IPS-NIHi7 (cell line): ENCODE data around the gene COL9A3.

Source experiments
- DNase-seq: peaks from one replicate; pipeline ENCODE4 v3.0.0; 2012; ENCODE audit warnings: mixed read lengths; ENCODE audit errors: extremely low spot score

Gene COL9A3

DNA sequence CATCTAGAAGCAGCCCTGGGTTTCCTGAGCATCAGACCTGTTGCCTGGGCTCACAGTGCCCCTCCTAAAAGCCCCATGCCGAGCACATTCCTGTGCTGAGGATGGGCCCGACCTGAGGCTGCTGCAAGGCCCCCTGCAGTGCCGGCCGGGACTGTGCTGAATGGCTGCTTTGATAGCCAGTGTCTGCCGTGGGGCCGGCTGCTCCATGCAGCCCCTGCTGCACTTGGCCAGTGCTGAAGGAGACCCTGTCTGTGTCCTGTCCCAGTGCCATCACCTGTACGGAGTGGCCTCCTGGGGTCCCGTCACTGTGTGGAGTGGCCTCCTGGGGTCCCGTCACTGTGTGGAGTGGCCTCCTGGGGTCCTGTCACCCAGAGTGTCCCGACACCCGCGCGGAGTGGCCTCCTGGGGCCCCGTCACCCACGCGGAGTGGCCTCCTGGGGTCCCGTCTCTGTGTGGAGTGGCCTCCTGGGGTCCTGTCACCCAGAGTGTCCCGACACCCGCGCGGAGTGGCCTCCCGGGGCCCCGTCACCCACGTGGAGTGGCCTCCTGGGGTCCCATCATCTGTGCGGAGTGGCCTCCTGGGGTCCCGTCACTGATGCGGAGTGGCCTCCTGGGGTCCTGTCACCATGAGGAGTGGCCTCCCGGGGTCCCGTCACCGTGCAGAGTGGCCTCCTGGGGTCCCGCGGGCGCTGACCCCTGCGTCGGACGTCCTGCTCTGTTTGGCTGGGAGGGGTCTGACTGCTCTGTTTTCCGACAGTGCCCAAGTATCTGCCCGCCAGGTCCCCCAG is 7.0 kb downstream of the COL9A3 start:
- DNase-seq: peak; percentile 79

DNA sequence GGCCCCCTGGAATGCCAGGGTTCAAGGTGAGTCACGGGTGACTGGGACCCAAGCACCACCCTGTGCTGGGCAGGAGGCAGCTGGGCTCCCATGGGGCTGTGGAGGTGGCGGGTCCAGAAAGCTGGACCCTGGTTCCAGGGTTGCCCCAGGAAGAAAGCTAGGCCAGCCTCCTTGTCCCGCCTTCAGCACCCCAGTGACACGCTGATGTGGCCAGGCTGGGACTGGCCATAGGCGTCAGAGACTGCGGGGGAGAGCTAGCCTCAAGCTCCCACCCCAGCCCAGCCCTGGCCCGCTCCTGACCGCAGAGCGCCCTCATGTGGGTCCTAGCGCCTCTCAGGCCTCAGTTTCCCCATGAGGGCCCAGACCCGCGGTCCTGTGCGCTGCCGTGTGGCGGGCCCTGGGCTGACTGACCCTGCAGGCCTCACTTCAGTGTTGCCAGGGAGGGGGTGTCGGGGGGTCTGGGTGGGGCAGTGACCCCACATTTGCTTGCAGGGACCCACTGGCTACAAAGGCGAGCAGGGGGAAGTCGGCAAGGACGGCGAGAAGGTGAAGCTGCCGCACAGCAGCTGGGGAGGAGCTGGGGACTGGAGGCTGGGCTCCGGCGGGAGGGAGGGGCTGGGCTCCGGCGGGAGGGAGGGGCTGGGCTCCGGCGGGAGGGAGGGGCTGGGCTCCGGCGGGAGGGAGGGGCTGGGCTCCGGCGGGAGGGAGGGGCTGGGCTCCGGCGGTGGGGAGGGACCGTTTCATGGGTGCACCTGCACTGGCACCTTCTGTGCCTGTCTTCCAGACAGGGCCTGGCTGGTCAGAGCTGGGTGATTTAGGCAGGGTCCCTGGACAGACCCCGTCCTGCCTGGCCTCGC is 7.9 kb downstream of the COL9A3 start:
- DNase-seq: peak; percentile 83

DNA sequence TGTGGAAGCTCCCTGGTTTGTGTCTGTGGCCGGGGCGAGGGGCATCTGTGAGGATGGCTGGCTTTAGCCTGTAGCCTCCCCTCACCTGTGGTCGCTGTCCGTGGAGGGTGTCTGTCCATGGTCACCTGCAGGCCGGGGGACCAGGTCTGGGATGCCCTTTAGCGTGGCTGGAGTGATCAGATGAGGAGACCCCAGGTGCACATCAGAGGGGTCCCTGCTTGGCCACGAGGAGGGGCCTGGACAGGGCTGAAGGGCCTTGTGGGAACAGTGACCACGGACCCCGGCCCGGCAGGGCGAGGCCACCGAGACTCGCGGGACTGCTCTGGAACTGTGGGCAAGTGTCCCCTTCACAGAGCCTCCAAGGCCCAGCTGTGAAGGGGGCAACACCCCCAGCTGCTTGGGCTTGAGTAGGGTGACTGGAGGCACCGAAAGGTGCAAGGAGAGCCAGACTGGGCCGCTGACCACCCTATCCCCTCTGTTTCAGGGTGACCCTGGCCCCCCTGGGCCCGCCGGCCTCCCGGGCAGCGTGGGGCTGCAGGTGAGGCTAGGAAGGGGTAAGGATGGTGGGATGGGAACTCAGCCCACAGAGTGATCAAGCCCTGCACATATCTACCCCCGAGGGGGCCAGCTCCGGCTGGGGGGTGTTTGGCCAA is 8.6 kb downstream of the COL9A3 start:
- DNase-seq: no peak

DNA sequence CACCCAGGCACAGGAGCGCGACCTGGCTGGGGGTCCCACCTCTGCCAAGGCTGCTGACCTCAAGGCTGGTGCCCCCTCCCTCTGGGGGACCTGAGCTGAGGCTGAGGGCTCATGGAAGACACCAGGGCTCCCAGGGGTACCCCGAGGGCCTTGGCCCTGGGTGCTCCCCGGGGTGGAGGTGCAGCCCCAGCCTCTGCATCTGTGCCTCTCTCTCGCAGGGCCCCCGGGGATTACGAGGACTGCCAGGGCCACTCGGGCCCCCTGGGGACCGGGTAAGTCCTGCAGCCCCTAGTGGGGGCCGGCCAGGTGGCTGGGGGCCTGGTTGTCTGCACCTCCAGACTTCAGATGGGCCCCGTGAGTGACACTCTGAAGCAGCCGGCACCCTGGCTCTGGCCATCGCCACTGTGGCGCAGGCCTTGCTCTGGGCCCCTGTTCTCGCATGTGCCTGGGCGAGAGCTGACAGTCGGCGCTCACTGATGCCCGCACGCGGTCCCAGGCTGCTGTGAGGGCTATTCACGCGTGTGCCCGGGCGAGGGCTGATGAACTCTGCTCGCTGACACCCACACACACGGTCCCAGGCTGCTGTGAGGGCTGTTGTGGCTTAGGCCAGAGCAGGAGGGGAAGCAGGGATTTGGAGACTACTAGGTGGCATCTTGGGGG is 9.3 kb downstream of the COL9A3 start:
- DNase-seq: no peak

DNA sequence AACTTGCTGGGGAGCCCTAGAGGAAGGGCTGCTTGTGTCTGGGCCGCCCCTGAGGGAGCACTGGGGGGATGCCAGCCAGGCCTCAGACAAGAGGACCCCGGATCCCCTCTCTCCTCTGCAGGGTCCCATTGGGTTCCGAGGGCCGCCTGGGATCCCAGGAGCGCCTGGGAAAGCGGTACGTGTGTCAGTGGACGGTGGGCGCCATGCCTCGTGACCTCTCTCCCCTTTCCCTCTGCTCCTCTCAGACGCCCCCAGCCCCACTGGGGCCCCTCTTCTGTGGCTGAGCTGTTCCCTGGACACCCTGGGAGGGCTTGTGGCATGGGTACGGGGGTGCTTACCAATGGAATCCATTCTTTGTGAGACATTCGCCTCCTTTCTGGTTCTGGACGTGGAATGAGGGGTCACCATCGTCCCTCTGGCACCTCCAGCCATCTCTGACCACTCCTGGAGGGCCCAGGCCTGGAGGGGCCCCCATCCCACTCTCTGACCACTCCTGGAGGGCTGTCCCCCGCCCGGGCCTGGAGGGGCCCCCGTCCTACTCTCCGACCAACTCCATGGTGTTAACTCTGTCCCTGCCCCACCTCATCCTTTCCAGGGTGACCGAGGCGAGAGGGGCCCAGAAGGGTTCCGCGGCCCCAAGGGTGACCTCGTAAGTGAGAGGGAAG is 9.9 kb downstream of the COL9A3 start:
- no peak for DNase-seq

DNA sequence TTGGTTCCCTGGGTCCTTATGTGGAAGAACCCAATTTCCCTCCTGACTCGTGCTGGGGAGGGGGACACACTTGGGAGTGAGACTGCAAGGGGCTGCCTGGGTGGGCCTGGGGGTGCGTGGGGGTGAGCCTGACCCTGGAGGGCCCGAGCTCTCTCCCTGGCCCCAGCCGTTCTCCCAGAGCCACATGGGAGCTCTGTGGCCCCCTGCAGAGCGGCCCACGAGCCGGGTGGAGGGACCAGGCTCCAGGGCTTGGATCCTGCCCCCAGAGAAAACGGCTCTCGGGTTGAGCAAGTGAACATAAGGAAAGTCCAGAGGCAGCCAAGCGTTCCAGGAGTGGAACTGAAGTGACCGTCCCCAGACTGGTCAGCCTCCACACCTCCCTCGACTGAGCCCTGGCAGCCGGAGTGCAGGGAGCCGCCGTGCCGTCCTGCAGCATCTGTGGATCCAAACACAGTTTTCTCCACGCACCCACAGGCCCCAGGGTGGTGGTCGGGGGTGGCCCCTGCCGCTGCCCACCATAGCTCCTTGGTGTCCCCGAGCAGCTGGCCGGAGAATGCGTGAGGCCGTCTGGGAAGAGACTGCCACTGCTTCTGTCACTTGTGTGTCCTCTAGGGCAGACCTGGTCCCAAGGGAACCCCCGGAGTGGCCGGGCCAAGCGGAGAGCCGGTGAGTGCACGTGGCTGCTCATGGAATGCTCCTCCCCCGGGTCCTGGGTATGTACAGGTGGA is 10.6 kb downstream of the COL9A3 start:
- DNase-seq: no peak

DNA sequence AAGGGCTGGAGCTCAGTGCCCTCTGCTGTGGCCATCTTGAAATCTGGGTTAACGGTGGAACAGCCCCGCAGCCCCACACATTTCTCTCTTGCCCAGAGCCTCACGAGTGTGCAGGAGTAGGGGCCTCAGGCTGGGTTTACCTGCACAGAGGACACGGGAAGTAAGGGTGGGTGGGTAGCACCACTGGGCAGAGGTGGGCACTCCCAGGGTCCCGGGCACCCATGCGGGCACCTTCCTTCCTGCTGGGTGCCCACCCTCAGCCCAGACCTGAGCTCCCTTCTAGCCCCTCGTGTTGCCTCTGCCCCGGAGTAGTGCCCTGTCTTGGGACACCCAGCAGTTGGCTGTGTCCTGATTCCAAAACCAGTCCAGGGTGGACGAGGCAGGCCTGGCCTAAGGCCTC is 11.2 kb downstream of the COL9A3 start:
- no peak for DNase-seq

DNA sequence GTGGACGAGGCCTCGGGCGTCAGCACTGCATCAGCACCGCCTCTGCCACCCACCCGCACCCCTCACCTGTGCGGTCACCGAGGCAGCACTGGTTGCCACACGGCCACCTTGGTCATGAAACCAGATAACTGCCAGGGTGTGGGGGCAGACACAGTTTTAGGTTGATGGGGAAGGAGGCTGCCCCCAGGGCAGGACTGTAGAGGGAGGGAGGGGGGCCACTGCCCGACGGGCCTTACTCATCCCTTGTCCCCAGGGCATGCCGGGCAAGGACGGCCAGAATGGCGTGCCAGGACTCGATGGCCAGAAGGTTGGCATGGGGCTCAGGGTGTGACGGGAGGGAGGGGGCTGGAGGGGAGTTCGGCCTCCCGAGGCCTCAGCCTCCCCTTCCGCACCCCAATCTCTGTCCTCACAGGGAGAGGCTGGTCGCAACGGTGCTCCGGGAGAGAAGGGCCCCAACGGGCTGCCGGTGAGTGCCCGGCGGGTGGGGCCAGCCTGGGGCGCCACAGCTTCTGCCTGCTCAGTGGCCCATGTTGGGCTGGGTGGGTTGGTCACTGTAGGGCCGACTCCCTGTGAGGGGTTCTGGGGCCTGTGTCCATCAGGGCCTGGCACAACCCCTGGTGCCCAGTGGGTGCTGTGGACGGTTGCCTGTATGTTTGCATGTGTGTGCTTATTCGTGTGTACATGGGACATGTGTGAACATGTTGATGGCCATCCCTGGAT is 11.8 kb downstream of the COL9A3 start:
- no peak for DNase-seq

DNA sequence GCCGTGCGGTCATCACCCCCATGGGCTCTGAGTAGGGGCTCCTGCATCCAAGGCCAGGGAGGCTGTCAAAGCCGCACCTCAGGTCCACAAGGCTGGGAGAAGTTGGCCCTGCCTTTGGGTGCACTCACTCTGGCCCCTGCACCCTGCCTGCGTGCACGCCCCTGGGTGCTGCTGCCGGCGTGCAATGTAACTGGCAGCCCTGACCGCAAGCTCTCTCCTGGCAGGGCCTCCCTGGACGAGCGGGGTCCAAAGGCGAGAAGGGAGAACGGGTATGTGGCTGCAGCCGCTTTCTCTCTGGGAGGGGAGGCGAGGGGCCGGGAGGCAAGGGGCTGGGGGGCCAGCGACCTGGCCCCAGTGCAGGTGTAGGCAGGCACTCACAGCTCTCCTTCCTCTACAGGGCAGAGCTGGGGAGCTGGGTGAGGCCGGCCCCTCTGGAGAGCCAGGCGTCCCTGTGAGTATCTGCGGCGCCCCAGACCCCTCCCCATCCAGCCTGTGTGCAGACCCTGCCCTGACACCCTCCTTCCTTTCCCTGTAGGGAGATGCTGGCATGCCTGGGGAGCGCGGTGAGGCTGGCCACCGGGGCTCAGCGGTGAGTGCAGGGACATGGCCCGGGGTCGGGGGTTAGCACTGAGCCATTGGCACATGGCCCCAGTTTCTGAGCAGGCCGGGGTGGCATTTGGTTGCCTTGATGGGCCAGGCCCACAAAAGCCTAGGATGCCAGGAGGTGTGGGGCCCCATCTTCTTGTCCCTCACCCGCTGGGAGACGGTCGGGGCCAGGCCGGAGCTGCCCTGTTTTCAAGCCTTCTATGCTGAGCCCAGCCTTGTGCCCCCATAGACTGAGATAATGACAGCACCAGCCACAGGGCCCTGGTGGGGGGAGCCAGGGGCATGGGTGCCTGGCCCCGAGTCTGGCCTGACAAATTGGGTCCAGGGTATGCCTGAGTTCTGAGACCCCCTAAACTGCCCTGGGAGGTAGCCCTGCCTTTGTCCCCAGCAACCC is 12.7 kb downstream of the COL9A3 start:
- no peak for DNase-seq

DNA sequence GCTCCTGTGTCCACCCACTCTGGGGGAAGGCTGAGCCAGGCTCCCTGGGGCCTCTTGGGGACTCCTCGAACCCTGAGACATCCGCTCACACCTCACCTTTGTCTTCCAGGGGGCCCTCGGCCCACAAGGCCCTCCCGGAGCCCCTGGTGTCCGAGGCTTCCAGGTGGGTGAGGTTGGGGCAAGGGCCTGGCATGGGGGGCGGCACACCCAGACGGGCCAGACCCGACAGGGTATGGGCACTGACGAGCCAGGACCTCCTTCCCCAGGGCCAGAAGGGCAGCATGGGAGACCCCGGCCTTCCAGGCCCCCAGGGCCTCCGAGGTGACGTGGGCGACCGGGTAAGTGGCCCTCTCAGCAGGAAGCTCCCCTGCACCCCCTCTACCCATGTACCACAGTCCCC is 13.4 kb downstream of the COL9A3 start:
- DNase-seq: no peak

DNA sequence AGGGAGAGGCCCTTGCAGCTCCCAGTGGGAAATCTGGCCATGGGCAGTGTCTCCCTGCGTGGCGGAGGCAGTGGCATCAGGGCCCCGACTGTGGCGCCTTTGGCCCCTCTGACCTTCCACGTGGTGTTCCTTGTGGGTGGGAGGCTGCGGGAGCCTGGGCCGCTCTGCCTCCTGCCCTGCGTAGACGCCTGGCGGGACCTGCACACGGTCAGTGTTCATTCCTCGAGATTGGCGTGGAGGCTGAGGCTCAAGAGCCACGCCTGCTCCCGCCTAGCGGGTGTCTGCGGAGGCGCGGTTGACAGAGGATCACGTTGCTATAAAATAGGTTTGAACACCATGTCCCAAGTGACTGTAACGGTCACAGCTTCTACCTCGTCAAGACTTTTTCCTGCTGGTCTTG is 14.0 kb downstream of the COL9A3 start:
- no peak for DNase-seq

DNA sequence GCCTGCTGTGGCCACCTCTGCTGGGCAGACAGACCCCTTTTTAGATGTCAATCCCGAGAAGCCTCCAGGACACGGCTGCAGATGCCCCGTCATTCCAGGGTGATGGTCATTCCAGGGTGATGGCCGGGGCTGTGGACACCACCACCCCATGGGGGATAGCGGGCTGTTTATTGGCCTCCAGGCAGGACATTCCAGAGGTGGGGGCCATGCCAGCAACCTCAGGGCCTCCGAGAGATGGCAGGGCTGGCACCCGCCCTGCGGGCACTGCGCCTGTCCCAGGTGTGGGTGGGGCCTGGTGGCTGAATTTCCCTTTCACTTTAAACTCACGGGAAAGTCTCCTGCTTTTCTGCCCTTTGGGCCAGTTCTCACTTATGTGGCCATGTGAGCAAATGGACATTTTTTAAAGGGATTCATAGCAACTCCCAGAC is 14.5 kb downstream of the COL9A3 start:
- DNase-seq: no peak

DNA sequence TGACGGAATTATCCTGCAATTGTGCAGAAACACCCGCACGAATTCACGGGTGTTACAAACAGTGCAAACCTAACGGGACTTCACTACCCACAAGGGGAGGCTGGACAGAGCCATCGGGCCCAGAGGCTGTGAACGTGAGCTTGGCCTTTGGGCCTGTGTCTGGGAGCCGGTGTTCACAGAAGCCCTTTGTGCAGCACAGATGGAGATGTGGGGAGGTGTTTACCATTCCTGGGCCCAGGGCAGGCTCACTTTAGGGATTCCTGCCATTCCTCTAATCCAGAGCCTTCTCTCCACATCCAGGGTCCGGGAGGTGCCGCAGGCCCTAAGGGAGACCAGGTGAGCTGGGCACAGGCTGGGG is 15.0 kb downstream of the COL9A3 start:
- DNase-seq: no peak

DNA sequence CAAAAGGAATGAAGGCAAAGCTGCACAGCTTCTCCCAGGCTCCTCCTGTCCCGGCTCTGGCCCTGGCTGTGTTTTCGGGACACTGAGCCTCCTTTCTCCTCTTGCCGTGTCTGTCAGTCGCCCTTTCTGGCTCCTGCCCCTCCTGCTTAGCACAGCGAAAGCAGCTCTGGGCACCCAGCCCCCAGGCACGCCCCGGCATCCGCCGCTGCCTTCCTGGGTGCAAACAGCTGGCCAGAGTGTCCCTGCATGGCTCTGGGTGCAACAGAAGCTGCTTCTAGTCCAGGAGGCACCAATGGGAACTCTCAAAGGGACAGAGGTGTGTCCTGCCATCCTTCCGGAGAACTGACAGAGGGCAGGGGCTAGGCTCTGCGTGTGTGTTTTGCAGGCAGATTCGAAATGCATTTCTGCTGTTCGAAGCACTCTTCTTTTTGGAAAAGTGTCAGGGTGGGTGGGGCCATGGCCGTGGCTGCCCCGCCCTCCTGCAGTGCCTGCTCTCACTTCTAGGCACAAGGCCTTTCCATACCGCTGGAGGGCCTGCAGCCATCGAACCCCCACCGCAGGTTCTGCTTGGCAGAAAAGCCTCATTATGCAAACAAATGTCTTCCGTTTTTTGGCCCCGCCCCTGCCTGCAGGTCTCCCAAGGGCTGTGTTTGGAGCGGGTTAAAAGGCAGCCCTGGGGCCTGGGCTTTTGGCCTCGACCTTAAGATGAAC is 15.5 kb downstream of the COL9A3 start:
- peak; percentile 49 for DNase-seq

DNA sequence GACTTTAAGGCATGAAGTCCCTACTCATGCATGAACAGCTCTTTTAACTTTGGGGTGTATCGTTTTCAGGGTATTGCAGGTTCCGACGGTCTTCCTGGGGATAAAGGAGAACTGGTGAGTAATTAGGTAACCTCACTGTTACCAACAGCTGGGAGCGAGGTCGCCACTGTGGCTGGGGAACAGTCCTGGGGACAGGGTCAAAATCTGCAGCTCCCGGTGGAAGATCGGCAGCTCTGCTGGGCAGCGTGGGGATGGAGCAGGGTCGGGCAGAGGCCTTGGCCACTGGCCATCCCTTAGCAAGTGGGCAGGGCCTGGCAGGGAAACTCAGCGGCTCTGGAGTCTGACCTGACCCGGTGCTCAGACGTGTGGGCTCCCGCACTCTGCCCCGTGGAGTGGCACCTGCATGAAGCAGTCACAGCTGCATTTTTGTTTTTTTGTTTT is 16.1 kb downstream of the COL9A3 start:
- no peak for DNase-seq

DNA sequence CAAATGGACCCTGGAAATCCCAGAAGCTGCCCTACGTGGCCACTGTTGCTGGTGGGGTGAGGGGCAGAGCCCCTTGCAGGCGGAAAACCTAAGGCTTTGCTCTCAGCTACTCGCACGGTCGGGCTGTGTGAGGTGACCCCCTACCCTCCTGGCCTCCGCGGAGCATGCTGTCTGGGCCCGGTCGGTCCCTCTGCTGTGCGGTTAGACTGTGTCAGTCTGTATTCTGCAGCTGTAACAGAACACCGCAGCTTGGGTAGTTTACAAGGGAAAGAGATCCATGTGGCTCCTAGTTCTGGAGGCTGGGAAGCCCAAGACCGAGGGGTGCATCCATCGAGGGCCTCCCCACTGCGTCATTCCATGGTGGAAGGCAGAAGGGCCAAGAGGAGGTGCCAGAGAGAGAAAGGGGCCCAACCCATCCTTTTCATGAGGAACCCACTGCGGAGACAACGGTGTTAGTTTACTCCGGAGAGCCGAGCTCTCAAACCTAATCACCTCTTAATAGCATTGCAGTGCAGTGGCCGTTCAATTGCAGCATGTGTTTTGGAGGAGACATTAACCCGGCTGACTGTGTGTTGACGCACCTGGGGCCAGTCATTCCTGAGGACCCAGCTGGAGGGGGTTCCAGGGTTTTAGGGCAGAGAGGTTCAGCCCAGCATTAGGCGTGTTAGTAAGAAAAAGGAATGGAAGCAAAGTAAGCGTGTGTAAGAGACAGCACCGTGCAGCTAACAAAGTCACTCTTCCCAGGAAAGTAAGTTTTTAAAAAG is 18.3 kb downstream of the COL9A3 start:
- no peak for DNase-seq
